ENCODE measurements around the gene PIP5KL1.
A peak's percentile ranks its signal among the peaks of the same experiment; 100 is the strongest.
"Not testable (repeated sequence)": the region's sequence is repeated elsewhere in the genome, so short reads cannot be mapped to it uniquely, and the experiment has no call there.

Gene PIP5KL1

DNA sequence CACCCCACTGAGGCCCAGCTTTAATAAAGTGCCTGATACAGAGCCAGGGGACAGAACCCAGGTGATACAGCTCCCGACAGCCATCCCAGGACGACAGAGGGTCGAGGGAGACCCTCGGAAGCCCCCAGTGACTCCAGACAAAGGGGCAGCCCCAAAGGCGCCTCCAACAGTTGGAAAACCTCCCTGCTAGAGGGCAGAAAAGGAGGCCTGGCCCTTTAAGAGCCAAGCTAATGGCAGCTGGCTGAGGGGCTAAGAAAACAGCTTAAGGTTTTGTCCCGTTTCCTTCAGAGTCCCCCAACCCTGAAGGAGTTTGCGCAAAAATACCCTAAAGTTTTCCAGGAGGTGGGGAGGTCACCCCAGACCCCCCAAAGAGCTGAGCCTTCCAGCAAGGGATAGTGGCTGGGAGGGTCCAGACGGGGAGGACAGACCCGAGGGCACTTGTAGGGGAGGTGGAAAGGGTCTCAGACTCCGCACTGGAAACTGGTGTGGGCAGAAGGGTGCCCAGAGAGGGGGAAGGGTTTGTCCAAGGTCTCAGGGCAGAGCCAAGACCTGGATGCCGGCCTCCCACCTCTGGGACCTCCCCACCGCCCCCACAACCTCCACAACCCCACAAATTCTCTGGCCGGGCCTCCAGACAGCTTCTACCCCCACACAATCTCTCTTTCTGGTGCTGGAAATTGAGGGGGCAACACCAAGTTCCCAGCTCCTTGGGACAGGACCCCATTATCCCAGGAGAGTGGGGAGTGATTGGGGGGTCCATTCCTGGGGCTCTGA is 44.9 kb downstream of the PIP5KL1 start:
- no peak for DNase-seq

DNA sequence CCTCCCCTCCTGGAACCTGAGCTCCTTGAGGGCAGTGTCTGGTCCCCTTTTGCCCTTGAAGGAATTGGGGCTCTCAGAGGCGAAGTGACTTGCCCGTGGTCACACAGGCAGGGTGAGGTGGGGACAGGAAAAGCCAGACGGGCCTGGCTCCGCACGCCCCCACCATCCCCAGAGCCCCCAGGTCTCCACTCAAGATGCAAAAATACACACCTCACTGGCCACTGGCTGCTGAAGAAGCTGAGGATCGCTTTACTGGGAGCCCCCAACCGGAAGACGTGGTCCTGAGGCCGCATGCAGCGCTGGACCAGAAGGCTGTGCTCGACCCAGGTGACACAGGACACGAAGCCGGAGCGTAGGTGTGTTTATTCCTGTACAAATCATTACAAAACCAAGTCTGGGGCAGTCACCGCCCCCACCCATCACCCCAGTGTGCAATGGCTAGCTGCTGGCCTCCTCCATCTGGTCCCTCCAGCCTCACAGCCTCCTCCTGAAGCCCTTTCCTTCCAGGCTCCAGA is 45.5 kb downstream of the PIP5KL1 start:
- no peak for DNase-seq

DNA sequence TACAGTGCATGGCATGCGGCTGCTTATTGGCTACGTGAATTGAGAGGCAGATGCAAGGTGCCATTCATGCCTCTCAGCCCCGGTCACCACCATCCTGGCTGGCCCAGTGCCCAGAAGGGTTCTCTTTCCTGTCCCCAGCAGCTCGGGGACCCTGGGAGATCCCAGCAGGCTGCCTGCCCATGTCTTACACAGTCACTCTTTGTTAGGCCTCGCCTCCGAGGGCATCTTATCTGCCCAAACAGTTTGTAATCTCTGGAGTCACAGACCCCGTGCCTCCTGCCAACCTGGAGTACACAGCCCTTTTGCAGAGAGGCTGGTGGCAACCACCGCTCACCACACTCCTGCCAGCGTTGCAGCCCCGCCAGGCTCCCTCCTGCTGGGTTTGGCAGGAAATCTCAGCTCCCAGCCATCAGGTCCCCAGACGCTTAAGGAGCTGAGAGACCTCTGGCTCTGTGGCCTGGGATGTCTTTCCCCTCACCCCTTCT is 46.1 kb downstream of the PIP5KL1 start:
- DNase-seq = peak; percentile 67

DNA sequence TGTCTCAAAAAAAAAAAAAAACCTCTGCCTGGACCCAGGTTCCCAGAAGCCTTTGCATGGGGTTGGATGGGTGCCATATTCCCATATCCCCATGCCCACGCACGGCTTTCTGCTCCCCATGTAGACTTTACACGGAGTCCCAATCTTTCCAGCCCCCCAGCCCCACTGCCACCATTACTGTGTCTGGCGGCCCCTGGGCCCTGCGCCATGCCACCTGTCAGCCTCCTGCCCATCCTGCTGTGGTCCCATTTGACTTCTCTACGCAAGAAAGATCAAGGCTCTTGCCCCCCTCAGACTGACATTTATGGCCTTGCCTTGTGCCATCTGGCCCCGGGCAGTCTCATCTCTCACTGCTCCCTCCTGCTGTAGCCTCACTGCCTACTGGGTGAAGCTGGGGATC is 46.6 kb downstream of the PIP5KL1 start:
- DNase-seq = no peak

DNA sequence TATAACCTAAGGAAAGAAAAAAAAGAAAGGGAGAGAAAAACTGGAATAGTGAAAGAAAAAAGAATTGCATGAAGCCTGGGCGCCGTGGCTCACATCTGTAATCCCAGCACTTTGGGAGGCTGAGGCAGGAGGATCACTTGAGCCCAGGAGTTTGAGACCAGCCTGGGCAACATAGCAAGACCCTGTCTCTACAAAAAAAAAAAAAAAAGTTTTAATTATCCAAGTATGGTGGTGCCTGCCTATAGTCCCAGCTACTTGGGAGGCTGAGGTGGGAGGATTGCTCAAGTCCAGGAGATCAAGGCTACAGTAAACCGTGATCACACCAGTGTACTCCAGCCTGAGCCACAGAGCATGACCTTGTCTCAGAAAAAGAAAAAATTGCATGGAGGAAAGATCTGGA is 48.9 kb downstream of the PIP5KL1 start:
- DNase-seq = not testable (repeated sequence)

DNA sequence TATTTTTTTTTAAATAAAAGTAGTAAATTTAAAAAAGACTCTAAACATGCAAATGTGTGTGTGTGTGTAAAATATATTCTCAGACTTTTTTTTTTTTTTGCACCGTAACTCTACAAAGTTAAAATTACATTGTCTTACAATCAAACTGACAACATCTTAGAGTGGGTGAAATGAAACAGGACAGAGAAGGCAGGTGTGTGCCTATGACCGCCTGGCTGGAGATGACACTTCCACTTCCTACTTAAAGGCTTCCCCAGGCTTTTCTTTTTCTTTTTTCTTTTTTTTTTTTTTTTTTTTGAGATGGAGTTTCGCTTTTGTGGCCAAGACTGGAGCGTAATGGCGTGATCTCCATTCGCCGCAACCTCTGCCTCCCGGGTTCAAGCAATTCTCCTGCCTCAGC is 50.4 kb downstream of the PIP5KL1 start:
- no peak for DNase-seq

DNA sequence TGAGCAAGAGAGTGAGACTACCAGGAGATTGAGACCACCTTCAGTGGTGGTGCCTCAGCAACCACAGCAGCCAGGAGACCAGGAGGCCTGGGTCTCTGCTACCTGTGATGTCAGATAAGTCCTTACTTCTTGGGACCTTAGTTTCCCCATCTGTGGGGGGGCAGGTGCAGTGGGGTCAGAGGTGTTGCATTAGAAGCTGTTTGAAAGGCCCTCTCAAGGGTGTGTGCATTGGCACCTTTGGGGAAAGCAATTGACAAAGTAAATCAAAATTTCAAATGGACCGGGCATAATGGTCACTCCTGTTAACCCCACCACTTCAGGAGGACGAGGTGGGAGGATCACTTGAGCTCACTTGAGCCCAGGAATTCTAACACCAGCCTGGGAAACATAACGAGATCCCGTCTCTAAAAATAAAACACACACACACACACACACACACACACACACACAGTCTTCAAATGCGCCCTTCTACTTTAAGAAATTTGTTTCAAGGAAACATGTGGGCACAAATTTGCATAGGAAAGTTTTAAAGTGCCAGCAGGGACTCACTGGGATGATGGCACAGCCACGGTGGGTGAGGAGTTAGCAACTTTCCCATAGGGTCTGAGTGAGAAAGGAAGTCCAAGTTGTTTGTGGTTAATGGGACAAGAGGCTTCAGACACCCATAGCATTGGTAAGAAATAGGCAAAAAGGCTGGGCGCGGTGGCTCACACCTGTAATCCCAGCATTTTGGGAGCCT is 51.8 kb downstream of the PIP5KL1 start:
- no peak for DNase-seq

DNA sequence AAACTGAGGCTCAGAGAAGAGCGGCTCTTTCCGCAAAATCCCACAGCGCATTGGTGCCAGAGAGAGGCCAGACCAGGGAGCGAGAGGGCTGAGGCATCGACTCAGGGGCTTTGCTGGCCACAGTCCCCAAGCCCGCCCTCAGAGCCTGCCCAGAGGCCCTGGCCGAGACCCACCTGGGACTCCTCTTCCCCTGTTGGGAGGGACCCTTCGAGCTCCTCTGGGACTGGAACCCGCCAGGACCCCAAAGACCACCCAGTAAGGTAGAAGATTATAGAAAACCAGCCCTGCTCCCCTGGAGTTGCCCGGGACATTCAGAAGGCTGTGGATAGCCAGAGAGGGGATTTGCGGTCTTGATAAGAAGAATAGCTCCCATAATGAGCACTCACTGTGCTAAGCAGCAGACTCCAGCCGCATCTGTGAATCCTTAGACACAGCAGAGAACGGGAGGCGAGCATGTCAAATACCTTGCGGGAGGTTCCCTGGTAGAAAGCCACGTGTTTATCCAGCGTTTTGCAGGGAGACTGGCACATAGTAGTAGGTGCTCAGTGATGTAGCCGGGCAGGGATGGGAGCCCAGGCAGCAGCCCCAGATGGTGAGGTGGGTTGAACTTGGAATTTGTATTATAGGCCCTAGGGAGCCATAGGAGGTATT is 52.5 kb downstream of the PIP5KL1 start:
- no peak for DNase-seq

DNA sequence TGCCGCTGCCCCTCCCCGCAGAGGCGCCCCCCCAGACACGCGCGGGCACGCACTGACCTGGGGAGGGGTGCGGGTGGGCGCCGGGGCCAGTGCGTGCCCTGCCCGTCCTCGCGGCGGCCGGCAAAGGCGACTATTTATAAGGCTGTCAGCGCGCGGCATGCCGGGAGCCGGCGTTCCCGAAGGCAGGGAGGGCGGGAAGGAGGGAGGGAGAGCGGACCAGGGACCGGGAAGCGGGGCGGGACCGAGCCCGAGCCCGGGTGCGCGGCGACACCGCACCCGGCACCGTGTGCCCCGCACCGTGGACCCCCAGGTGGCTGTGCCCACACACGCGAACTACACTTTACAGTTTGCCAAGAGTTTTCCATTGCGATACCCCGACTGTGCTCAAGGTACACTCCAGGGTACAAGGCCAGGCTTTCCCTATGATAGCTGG is 53.0 kb downstream of the PIP5KL1 start, which contains the start of gene AK1:
AK1 (minus strand) TSS at position 110 of the 433 bp plus-strand sequence. CDS start 3,058 bp downstream, outside the sequence.
- DNase-seq = peak; percentile 57

DNA sequence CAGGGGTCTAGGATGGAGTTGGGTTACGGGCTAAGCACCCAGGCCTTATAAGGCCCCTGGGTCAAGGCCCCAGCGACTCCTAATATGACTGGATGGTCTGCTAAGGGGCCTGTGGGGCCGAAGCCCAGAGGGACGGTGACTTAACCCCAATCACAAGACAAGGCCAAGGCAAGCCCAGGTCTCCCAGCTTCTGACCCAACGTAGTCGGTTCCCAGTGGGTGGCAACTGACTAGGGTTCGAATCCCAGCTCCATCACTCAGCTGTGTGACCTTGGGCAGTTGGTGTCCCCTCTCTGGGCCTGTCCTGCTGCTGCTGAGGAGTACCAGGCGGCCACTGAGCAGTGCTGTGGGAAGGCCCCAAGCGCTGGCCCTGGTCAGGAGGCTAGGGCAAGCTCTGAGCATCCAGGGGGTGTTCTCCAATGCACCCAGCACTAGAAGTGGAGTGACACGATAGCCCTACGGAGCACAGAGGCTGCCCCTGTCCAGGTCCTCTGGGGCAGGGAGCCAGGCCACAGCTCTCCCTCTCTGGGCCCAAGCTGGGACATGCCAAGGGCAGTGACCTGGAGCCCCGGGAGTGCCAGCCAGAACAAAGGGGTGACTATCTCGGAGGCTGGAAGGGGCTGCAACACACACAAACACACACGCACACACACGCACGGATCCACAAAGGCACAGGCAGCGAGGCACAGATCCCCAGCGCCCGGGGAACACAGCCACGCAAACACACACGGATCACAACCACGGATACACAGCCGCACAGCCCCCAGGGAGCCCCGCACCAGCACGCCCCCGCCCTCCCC is 53.6 kb downstream of the PIP5KL1 start:
- DNase-seq = no peak

DNA sequence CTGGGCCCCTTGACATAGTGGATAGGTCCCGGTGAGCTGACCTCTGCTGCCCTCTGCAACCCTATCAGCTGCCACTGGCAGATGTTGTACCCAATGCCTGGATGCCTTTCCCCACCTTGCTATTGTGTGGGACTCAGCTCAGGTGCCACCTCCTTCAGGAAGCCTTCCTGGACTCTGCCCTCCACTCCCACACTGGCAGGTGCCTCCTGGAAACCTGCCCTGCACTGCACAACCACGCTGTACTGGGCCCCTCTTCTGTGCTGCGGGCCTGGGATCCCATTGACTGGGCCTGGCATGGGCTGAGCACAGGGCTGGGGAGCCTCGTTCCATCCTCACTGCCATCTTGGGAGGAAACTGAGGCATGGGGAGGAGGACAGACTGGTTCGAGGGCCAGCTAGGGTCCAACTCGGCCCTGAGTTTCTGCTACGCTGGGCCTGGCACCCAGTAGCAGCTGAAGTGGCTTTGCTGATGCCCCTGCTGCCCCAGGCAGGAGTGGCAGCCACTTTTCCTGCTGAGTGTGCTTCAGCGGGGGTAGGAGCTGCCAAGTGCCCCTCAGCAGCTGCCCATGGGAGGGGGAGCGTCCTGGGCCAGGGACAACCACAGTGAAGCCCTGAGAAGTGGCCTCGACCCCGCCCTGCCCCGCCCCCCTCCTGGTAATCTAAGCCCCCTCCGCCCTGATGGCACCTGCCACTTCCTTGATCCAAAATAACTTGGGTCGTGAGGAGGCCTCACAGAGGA is 54.4 kb downstream of the PIP5KL1 start:
- DNase-seq = peak; percentile 23

DNA sequence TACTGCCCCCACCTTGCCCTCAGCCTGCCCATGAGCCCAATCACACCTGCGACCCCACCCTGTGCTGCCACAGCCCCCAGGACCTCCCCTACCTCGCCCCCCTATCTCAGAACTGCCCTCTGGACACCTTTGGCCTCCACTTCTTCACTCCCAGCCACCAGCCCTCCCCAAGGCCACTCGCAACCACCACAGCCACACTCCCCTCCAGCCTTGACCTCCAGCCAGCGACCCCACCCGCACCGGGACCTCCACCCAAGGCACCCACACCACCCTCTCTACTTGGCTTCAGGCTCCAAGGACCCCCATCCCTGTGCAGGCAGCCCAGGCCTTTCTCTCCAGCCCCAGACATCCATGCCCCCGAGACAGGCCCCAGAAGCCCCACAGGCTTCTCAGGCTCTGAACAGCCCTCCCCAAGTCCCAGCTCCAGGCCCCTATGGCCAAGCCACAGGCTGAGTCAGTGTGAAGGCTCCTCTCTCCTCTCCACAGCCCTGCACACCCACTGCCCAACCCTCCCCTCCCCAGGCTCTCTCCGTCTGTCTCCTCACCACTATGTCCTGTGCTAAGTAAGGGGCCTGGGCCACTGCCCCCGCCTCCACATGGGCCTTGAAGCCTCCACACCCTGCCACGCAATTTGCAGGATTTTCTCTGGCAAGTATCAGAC is 55.1 kb downstream of the PIP5KL1 start:
- no peak for DNase-seq

DNA sequence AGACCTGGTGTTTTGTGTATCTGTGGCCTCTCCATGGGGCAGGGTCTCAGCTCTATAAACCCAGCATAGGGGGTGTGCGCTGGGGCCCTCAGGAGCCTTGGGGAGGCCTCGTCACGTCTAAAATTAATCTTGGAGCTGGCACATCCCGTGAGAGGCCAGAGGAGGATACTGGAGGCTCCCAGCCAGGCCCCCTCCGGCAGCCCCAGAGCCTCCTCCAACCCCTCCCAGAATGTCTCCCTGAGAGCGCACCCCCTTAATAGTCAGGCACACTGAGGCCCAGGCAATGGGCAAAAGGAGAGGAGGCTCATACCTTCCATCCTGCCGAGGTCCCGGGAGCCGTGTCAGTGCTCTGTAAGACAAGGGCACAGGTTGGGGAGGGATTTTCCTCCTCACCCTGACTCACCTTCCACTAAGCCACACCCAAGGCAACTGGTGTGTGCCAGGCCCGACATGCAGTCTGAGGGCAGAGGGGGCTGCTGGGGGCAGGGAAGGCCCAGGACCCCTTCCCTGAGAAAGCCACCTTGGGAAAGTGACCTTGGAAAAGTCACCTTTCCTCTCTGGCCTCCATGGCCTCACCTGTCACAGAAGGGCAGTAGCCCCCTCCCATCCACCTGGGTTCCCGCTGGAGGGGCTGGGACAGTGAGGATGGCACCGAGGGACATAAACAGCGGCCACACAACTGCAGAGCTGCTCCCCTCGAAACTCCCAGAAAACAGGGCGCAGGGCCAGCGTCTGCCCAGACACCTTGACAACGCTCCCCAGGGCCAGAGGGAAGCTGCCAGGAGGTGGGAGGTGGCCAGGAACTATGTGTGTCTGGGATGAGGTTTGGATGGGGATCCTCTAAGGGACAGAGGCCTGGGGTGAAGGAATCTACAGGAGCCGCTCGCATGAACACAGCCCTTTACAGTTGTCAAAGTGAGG is 56.0 kb downstream of the PIP5KL1 start:
- no peak for DNase-seq

DNA sequence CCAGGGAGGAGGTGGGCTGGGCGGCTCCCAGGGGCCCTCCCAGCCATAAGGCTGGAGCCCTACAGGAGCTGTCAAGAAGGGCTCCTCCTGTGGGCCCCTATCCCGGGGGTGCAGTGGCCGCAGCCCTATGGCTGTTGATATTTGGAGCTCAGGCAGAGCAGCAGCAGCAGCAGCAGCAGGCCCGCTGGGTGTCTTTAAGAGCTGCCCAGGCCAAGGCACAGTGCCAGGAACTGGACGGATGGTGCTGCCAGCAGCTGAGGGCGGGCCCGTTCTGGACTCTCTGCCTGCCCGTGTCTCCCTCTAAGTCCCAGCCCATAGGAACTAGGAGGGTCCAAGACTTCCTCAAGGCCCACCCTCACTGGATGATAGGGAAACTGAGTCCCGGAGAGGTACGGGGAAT is 56.7 kb downstream of the PIP5KL1 start:
- no peak for DNase-seq

DNA sequence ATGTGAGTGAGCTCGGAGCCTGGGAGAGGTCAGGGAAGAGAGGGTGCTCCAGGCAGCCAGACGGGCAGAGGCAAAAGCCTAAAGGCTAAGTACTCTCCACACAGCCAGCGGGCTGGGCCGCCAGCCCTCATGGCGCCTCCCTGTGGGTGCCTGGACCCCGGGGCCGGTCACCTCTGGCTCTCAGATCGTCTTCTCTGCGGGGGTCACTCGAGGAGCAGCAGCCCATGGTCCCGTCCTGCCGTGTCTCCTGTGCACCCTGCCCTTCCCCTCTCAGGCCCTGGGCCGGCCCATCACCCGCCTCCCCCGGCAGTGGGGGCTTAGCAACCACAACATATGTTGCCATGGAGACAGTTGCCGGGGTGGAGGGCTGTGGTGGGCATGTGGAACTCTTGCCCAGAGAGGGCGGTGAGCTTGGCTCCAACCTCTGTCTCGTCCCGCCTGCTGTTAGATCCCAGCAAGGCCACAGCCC is 57.3 kb downstream of the PIP5KL1 start:
- no peak for DNase-seq

DNA sequence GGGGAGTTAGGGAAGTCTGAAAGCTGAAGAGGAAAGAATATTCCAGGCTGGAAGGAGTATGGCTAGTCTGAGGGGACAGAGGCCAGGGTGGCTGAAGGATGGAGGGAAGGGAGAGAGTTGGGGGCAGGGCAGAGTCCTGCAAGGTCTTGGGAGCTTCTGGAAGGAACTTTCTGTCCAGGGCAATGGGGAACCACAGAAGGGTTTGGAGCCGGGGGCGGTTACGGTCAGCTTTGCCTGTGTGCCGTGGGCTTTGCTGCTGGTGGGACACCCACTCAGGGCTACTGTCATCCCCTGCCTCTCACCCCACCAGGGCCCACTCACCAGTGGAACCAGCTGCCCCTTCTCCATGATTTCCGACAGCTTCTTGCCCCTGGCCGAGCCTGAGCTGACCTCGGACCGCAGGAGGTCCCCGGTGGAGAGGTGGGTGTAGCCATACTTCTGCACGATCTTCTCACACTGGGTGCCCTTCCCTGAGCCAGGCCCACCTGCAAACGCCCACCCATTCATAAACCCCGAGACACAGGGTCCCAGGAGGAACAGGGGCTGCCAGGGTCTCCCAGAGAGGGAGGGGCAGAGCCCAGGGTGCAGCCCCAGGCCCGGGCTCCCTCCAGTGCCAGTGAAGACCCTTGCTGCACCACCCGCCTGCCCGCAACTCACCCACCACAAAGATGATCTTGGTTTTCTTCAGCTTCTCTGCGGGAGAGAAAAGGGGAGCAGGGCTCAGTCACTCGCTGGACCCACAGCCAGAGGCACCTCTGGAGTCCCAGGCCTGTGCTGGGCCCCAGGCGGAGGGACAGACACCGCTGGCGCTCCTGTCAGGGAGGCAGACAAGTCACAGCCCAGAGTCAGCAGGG is 58.0 kb downstream of the PIP5KL1 start:
- no peak for DNase-seq

DNA sequence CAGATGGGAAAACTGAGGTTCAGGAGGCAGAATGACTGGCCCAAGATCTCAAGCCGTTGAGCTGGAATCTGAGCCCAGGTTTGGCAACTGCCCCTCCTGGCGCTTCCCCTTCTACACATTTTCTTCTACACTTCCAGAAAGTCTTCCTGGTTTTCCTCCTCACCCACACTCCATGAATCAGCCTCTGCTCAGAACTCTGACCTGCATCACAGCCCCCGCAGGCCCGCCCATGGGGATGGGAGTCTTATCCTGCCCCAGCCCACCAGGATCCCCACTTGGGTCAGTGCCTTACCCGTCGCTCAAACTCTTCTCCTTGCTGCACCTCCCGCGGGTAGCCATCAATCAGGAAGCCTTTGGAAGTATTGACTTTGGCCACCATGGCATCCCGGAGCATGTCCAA is 59.0 kb downstream of the PIP5KL1 start:
- no peak for DNase-seq

DNA sequence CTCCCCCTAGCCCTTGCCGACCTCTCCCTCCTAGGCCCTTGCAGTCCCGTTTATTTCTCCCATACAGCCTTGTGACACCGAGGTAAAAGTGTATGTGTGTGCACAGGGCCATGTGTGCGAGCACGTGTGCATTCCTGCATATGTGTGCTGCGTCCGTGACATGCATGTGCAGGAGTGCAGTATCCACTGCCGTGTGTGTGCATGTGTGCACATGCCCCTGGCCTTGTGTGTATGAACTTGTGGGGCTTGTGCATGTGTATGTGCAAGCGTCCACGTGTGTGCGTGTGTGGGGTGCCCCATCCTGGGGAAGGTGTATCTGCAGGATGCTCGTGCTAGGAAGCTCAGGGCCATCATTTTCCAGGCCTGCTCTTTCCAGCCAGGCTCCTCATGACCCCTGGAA is 59.7 kb downstream of the PIP5KL1 start:
- no peak for DNase-seq

Measured in NCI-H2029 (cell line).